Measurements from ENCODE around the gene MBNL3.

DNA sequence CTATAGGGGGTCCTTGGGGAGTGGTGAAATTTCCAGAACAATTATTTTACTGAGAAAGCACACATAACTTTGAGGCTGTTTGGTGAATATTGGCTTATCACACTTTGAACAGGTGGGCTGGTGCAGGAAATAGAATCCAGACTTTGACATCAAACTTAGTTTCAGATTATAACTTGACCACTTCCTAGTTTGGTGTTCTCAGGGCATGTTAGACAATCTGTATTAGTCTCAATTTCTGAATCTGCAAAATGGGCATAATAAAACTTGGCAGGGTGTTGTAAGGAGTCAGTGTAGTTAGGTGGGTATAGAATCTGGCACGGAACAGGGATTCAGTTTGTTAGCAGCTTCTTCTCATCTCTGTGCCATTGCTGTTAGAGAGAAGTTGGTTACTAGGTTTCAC, 43.3 kb upstream of the MBNL3 start:
- TF ChIP-seq, protein P1, sequence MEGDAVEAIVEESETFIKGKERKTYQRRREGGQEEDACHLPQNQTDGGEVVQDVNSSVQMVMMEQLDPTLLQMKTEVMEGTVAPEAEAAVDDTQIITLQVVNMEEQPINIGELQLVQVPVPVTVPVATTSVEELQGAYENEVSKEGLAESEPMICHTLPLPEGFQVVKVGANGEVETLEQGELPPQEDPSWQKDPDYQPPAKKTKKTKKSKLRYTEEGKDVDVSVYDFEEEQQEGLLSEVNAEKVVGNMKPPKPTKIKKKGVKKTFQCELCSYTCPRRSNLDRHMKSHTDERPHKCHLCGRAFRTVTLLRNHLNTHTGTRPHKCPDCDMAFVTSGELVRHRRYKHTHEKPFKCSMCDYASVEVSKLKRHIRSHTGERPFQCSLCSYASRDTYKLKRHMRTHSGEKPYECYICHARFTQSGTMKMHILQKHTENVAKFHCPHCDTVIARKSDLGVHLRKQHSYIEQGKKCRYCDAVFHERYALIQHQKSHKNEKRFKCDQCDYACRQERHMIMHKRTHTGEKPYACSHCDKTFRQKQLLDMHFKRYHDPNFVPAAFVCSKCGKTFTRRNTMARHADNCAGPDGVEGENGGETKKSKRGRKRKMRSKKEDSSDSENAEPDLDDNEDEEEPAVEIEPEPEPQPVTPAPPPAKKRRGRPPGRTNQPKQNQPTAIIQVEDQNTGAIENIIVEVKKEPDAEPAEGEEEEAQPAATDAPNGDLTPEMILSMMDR (IDR thresholded peaks at IDR 0.05) = no peak
- TF ChIP-seq EZH2 (IDR thresholded peaks at IDR 0.05) = no peak
